Transverse colon (tissue), 3 donors: ENCODE results near the gene CABS1.

Experiments used
- EP300 ChIP-seq: sonication (generic); formaldehyde crosslinking; IDR thresholded peaks from one replicate; pipeline ENCODE4 v1.6.1; 2017; ENCODE audit warnings: antibody characterized with exemption, low read depth
- POLR2A ChIP-seq: fragments of 450-650 bp; IDR thresholded peaks from one replicate; pipeline ENCODE4 v1.6.1; 2016; ENCODE audit warnings: antibody characterized with exemption, mild to moderate bottlenecking, moderate library complexity
- TF ChIP-seq, protein P1 (sequence below), 5 experiments: fragments of 200-600 bp in 3 of 5; fragments of 450-650 bp in 2 of 5; sonication (generic) in 3 of 5; IDR thresholded peaks; 1 replicate in 2 of 5; 2 replicates in 3 of 5; pipeline ENCODE4 v1.5.1; 2016 to 2017; ENCODE audit warnings: antibody characterized with exemption in 5 of 5, inconsistent platforms in 3 of 5, mild to moderate bottlenecking in 2 of 5, moderate library complexity in 1 of 5

DNA sequence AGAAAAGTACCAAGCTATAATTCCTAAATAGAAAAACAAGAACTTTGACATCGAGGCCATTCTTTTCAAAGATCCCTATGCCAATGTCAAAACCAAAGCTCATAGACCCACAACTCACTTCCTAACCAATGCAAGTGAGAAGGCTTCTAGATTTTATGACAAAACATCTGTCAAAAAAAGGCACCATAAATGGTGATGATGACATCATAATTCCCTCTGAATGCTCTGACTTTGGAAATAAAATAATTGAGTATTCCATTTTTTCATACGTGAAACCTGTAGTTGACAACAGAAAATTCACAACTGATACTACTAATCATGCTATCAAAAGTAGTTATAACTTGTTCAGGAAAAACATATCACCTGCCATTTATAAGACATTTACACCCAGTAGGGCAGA lies 8.7 kb upstream of the CABS1 start:
- no peak for TF ChIP-seq EP300
- TF ChIP-seq, protein P1, sequence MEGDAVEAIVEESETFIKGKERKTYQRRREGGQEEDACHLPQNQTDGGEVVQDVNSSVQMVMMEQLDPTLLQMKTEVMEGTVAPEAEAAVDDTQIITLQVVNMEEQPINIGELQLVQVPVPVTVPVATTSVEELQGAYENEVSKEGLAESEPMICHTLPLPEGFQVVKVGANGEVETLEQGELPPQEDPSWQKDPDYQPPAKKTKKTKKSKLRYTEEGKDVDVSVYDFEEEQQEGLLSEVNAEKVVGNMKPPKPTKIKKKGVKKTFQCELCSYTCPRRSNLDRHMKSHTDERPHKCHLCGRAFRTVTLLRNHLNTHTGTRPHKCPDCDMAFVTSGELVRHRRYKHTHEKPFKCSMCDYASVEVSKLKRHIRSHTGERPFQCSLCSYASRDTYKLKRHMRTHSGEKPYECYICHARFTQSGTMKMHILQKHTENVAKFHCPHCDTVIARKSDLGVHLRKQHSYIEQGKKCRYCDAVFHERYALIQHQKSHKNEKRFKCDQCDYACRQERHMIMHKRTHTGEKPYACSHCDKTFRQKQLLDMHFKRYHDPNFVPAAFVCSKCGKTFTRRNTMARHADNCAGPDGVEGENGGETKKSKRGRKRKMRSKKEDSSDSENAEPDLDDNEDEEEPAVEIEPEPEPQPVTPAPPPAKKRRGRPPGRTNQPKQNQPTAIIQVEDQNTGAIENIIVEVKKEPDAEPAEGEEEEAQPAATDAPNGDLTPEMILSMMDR (IDR thresholded peaks at IDR 0.05): no peak
- no peak for TF ChIP-seq POLR2A
